GM15510 (cell line): ENCODE measurements around the gene LARGE1.

Experiments used
- POLR2A ChIP-seq: IDR thresholded peaks from 3 replicates; pipeline ENCODE4 v1.6.1; 2011; ENCODE audit warnings: borderline replicate concordance; ENCODE audit not compliant: insufficient read length; ENCODE audit errors: extremely low read depth

LARGE1 gene

DNA sequence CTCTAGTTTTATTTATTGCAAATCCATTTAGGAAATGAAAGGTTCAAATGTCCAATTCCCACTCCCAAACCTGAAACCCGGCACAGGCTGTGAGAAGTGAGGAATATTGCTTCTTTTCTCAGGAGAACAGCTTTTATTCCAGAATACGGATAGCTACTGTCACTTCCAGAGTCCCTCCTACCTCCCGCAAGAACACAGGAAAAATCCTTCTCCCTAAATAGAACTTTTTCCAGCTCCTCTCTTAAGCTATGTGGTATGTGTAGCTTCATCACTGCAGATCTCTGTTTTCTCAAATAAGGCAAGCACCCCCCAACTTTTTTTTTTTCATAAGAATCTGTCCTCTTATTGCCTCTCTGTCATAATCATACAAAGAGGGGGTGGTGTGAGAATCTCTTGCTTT, 126.8 kb downstream of the LARGE1 start:
- TF ChIP-seq POLR2A = no peak

DNA sequence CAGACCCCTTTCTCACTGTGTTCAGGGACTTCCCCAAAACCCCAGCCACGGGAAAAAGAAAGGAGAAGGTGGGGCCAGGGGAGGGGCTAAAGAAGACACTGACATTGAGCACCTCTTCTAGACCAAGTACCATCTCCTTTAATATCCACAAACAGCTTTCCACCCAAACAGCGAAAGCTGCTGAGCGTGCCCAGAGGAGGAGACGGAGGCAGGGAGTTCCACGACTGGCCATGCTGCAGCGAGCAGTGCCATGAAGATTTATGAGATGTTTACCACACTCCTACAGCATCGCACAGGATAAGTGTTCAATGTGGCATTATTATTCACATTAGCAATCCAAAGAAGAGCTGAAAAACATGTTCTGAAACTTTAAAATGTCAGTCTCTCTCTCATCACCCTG, 127.4 kb downstream of the LARGE1 start:
- no peak for TF ChIP-seq POLR2A

DNA sequence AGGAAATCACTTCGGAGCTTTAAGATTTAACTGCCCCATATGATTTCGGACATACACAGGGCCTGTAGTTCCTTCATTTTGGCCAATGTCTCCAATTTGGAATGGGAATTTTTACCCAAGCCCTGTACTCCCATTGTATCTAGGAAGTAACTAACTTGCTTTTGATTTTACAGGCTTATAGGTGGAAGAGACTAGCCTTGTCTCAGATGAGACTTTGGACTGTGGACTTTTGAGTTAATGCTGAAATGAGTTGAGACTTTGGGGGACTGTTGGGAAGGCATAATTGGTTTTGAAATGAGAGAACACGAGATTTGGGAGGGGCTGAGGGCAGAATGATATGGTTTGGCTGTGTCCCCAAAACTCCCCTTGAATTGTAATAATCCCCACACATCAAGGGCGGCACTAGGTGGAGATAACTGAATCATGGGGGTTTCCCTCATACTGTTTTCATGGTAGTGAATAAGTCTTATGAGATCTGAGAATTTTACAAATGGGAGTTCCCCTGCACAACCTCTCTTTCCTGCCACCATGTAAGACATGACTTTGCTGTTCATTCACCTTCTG, 130.5 kb downstream of the LARGE1 start:
- no peak for TF ChIP-seq POLR2A

DNA sequence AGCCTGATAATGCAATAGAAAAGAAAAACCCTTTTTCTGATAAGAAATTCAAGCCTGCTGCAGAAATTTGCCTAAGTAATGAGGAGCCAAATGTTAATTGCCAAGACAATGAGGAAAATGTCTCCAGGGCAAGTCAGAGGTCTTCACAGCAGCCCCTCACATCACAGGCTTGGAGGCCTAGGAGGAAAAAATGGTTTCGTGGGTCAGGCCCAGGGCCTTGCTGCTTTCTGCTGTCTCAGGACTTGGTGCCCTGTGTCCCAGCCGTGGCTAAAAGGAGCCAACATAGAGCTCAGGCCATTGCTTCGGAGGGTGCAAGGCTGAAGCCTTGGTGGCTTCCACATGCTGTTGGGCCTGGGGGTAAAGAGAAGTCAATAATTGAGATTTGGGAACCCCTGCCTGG, 131.3 kb downstream of the LARGE1 start:
- TF ChIP-seq POLR2A = no peak

DNA sequence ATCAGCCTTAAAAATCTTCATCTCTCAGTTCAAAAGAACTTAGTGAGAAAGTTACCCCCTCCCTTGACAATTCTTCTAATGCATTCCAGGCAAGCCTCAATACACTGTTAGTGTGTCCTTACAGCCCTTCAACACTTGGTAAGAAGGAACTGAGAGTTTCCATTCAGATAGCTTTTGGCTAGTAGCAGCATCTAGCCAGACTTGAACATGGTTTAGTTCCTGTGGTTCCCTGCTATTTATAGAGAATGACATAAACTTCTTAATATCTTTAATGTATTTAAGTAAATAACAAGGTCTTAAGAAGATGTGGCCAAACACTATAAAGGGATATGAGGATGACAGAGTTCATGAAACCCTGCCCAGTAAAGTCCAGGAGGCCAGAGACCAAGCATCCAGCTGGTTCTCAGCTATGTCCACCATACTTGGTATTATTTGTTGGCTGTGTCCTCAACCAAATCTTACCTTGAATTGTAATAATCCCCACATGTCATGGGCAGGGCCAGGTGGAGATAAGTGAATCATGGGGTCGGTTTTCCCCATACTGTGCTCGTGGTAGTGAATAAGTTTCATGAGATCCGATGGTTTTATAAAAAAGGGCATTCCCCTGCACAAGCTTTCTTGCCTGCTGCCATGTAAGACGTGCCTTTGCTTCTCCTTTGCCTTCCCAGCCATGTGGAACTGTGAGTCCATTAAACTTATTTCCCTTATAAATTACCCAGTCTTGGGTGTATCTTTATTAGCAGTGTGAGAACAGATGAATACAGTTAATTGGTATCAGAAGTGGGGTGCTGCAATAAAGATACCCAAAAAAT, 132.4 kb downstream of the LARGE1 start:
- TF ChIP-seq POLR2A = no peak

DNA sequence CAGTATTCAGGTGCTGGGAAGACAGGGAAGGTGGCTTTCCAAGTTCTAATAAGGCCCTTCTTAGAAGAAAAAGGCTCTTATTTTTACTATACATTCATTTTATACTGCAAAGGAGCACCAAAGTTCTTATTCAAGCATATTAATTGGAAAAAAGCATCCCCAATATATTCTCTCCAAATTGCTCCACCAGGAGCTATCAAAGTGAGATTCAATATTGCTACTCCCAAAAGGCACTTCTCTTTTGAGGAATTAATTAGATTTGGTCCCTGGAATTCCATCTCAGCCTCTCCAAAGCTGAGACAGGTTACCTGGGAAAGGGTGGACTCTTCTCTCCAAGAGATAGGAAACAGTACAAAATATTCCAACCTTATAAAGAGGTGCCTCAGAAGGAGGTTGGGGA, 134.1 kb downstream of the LARGE1 start:
- no peak for TF ChIP-seq POLR2A

DNA sequence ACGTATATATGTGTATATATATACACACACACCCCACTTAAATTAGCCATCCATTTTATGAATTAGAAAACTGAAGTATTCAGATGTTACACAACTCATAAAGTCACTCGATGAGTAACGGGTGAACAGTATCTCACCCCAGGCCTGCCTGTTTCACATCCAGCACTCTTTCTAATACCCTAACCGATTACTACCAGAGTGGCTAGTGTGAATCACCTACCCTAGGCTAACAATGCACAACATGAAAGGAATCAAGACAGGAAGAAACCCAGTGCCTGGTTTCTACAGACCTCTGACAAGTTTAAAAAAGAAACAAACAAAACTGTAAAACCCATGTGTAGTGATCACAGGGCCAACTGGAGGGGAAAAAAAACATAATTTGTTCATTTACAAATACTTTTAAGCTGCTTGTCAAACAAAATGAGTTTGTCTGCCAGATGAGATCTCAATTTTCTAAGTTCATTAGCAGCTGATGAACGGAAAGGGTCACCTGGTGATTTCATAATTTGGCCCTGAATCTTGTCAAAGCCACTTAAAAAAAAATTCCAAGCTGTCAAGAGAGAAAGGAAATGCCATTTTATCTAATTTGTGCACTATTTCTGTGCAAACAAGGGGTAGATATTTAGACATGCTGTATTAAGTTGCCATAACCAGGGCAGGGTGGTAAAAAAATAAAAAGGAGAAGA, 134.8 kb downstream of the LARGE1 start:
- TF ChIP-seq POLR2A = no peak

DNA sequence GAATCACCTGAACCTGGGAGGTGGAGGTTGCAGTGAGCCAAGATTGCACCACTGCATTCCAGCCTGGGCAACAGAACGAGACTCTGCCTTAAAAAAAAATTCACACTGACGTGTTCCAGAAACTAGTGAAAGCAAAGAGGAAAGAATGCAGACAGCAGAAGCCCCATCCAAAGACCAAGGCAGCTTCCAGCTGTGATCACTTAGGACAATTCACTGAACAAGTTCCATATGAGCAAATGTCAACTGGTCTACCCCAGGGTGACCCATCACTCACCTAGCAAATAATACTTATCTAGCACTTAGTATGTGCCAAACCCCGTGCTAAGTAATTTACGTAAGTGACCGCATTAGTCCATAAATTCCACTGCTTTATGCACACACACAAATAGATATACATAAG, 138.9 kb downstream of the LARGE1 start:
- no peak for TF ChIP-seq POLR2A

DNA sequence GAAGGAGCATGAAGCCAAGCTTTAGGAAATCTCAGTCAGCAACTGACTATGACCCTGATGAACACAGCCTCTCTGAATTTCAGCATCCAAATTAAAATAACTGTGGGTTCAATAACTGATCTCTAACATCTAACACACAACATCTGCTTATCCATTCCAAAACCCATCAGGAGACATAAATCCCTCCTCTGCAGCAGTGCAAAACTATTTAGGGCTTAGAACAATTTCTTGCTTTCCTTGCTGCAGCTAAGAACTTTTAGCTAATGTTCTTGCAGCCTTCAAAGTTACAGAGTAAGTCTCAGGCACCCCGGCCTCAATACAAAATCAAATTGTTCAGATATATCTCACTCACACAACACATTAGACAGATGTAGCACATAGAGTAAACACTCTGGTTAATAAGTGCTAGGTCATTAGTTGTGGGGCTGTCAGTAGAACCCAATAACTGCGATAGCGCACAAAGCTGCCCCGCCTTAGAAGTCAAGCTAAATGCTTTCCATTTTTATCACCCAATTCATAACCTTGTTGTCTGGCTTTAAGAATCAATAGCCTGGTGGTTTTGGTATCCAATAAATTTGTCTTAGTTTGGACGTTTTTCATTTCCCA, 139.6 kb downstream of the LARGE1 start:
- TF ChIP-seq POLR2A = no peak

DNA sequence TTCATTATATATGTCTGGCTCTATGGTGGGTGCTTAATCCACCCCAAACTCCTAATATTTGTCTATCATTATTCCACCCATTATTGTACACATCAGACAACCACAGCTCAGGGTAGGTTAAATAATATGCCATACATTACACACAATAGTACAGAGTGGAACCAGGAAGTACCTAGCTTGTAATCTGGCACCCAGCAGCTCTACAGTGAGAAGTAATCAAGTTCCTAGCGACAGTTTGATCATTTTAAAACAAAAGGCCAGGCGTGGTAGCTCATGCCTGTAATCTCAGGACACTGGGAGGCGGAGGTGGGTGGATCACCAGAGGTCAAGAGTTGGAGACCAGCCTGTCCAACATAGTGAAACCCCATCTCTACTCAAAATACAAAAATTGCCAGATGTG, 141.0 kb downstream of the LARGE1 start:
- no peak for TF ChIP-seq POLR2A

DNA sequence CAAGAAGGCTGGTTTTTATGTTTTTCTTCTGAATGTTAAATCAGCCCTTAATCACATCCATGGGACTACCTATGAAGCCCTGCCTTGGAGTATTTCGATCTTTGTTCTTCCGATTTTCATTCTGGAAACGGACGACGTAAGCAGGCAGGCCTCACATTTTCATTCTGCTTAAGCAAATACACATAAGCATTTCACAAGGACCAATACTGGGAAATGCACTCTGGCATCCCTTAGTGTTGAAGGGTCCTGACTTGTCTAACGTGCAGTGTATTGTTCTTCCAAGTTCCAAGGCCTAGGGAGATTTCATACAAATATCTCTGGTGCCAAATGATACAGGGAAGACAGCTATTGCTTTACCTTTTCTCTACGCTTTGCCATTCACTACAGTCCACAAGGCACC, 143.8 kb downstream of the LARGE1 start:
- TF ChIP-seq POLR2A = no peak

DNA sequence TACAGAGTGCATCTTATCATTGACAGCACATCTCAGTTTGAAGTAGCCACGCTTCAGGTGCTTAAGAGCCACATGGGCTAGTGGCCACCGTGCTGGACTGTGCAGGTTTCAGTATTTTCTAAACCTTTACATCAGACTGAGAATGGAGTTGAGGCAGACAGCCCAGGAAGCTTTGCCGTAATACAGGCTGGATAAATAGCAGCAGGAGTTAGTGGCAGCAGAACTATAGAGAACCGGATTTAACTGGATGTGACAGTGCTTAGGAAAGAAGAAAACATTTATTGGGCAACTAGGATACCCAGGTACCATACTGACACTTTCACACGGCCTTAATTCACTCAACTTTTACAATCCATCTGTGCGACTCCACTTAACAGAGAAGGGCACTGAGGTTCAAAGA, 145.5 kb downstream of the LARGE1 start:
- no peak for TF ChIP-seq POLR2A

DNA sequence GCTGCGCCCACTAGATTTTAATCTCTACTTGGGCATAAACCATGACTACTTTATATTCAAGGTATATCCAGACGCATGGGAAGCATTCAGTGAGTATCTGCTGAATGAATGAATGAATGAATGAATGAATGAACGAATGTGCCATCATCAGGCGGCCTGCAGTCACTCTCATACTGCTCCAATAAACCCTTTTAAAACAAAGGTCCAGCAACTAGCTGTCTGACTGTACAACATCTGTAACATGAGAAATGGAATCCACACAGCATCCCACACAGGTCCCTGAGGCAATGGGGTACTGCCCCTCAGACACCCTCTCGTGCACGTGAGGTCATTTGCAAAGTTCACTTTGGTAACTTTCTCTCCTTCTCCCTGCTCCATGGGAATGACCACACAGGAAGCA, 147.5 kb downstream of the LARGE1 start:
- TF ChIP-seq POLR2A = no peak

DNA sequence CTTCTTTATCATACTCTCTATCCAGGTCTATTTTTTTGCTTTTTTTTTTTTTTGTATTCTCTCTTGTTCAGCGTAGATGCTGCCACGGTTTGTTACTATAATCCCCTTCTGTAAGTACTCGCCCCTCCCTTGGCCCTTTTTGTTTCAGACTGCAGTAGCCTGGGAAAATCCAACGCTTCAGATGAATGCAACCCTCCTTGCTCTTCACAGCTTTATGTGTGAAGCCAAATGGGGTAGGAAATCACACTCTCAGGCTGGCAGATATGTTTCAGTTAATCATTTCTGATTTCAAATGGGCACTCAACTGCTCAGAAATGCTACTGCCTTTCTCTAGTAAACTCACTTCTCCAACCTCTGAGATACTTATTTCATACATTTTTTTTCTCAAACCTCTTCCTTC, 149.1 kb downstream of the LARGE1 start:
- TF ChIP-seq POLR2A = no peak

DNA sequence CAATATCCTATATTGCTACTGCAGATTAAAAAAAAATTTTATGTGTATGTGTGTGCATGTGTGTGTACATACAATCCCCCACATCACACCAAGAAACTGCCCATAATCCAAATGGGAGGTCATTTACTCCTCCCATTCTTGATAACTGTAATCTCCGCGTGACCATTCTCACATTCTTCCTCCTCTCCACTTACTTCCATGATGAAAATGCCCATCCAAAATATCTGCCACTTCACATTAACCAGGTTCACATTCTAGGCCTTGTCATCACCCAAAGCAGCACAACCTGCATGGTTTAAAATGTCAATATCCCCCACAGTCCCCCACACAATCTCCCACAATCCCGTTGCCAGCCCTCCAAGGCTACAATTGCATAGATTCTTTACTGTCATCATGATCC, 149.6 kb downstream of the LARGE1 start:
- no peak for TF ChIP-seq POLR2A

DNA sequence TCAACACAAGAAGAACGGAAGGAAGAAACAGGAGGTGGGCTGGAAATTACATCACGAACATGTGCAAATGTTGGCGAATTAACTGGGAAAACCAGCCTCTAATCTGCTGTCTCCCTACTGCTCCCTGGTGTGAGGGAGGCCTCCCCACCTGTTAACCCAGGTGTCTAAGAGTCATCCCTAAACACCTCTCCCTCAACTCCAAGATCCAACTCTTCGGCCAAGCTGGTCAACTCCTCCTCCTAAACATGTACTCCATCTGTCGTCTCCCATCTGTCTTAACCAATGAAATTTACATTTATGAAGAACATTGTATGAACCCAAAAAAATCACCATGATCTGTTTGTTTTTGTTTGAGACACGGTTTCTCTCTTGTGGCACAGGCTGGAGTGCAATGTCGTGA, 154.2 kb downstream of the LARGE1 start:
- TF ChIP-seq POLR2A = no peak

DNA sequence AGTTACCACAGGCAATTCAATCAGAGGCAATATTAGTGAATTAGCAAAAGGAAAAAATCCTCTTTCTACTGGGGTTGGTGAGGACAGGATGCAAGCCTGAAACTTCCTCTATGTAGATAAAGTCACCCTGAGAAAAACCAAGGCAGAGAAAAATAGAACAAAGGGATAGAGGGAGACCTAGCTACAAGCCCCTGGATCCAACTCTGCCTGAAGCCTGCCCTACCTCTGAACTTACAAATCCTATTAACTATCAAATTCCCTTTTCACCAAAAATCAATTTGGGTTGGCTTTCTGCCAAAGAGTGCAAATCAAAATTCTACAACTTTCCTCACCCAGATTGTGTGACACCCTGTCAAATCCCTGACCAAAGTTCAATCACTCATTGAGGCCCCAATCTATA, 161.3 kb downstream of the LARGE1 start:
- no peak for TF ChIP-seq POLR2A
